Activated CD4-positive, alpha-beta T cell treated with anti-CD3 and anti-CD28 coated beads for 4 hours (primary cell): ENCODE data around the gene STAM.

Experiments
- DNase-seq, 2 donors: peaks; one replicate each; pipeline ENCODE4 v3.0.0-alpha.2; 2020

STAM gene

DNA sequence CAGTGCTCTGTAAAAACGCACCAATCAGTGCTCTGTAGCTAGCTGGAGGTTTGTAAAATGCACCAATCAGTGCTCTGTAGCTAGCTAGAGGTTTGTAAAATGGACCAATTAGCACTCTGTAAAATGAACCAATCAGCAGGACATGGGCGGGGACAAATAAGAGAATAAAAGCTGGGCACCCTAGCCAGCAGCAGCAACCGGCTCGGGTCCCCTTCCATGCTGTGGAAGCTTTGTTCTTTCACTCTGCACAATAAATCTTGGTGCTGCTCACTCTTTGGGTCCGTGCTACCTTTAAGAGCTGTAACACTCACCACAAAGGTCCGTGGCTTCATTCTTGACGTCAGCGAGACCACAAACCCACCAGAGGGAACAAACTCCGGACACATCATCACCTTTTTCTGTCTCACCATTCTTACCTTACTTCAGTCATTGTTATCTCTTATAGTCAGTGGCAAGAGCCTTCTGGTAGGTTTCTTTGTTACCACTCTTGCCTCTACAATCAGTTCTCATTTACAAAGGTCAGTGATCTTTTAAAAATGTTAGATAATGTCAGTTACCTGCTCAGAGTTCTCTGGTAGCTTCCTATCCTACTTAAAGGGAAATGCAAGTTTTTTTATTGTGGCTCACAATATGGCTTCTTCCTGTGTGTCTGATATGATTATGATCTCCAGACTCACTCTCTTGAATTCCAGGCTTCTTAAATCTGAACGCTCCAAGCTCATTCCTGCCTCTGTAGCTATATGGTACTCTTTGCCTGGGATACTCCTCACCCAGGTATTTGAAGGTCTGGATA lies 4.5 kb downstream of the STAM start:
- DNase-seq: peak; percentile 12 to 31

DNA sequence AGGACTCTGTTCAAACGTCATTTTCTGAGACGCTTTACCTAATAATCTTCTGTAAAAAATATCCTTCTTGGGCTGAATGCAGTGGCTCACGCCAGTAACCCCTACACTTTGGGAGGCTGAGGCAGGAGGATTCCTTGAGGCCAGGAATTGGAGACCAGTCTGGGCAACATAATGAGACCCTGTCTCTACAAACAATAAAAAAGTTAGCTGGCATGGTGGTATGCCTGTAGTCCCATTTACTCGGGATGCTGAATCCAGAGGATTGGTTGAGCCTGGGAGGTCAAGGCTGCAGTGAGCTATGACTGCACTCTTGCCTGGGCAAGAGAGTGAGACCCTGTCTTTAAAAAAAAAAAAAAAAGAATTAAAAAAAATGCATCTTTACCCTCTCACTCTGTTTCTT lies 5.1 kb downstream of the STAM start:
- no peak for DNase-seq

DNA sequence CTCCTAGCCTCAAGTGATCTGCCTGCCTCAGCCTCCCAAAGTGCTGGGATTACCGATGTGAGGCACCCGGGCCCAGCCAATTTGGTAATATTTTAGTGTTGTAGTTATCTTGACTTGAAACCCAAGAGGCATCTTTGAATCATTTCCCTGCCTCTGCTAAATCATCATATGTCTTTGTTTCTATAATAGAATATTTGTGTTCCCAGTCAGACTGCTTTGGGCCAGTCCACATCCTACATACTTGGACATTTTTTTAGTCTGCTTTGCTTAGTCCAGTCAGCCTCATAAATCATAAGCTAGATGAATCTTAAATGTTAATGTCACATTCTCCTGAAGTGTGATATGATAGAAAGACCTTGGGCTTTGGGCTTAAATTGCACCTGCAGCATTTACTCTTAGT lies 5.9 kb downstream of the STAM start:
- no peak for DNase-seq

DNA sequence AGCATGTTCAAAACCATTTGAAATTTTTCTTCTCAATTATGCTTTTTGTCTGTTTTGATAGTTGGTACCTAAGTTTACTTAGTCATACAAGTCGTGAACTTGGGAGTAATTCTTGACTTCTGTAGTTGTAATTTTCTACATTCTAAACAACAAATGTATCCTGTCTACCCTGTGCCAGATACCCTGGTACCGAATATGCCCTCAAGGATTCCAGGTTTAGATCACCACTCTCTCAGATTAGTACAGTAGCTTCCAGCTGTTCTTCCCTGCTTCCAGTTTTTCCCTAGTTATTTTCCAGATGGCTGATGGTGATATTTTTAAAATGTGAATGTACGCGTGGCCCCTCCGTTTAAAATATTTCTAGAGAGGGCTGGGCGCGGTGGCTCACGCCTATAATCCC lies 6.5 kb downstream of the STAM start:
- DNase-seq: no peak

DNA sequence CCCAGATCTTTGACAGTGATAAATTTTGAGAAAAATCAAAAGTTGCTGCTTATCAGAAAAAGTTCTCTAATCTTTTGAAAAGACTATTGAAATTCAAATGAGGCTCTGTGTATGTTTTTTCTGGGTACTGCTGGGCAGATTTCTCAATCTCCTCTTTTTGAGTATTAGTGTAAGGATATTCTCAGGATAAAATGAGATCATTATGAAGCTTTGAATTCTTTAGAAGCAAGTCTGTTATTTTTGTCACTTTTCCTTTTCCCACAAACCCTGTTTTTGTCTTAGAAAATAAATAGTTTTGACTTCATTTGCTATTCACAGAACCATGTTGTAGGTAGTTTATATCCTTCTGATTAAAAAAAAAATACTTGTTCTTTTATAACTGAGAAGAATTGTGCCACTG lies 7.9 kb downstream of the STAM start:
- no peak for DNase-seq

DNA sequence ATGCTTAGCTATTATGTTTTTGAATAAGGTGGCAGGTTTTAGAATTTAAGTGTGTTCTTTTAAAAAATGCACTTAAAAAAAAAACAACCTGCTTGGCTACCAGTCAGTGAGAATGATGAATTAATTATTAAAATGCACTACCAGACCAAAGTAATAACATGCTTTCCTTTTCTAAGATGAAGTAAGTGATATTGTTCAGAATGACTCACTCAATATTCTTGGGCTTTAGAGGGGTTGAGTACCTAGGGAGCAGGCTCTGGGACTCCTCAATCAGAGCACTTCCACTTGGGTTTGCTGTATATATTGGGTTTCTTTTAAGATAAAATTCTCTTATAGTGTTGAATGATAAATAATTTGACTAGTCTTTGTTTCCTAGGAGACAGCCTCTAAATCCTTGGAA lies 8.6 kb downstream of the STAM start:
- DNase-seq: no peak

DNA sequence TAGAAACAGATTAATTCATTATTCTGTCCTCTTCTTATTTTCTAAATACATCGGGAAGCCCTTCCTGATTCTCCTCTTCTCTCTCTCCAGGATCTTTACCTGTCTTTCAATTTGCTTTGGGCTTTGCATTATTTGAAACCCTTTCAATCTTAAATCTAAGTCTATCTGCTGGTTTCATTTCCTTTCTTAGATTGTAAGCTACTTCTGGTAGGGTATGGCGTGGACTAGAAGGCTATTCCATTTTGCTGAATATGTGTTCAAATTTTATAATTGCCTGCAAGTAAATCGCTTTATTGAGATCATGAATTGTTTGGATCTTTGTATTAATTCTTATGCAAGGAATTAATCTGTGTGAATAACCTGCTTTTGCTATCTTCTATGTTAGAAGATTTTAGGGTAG lies 11.1 kb downstream of the STAM start:
- no peak for DNase-seq

DNA sequence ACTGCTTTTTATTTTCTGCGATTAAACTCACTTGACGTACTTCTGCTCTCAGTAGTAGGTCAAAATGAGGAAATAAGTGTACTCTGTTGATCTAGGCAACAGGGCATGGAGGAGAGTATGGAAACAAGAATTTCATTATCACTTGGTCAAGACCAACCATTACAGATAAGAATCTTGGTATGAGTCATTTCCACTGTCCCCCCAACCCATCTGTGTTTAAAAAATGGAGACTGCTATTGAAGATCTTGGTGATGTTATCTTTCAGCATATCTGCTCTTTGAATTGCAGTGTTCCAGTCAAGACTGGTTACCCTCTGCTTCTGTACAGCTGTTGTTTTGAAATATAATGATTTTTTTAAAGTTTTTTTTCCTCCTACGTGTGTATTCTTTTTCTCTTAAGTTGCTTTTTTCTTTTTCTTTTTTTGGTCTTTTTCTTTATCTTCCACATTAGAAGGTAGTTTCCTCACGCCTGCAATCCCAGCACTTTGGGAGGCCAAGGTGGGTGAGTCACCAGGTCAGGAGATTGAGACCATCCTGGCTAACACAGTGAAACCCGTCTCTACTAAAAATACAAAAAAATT lies 11.7 kb downstream of the STAM start:
- no peak for DNase-seq

DNA sequence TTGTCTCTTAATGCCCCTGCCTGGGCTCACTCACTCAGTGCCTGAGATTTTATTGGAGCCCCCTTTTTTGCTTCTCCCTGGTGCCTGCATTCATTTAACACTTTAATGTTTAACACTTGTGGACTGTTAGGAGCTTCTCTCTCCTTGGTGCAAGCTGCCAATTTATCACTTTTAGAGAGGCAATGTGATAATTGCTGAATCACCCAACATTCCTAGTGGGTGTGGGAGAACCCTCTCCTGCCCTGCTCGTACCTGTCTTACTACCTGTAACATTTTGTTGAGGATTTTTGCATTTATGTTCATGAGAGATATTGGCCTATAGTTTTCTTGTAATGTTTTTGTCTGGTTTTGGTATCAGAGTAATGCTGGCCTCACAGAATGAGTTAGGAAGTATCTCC lies 13.2 kb downstream of the STAM start:
- no peak for DNase-seq

DNA sequence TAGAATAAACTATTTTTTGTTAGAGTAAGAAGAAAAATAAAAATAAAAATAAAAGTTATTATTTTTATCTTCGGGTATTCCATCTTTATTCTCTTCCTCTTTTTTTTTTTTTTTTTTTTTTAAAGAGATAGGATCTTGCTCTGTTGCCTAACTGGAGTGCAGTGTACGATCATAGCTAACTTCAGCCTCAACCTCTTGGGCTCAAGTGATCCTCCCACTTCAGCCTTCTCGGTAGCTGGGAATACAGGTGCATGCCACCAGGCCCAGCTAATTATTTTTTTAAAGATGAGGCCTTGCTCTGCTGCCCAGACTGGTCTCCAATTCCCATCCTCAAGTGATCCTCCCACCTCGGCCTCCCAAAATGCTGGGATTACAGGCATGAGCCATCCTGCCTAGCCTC lies 15.4 kb downstream of the STAM start:
- DNase-seq: no peak

DNA sequence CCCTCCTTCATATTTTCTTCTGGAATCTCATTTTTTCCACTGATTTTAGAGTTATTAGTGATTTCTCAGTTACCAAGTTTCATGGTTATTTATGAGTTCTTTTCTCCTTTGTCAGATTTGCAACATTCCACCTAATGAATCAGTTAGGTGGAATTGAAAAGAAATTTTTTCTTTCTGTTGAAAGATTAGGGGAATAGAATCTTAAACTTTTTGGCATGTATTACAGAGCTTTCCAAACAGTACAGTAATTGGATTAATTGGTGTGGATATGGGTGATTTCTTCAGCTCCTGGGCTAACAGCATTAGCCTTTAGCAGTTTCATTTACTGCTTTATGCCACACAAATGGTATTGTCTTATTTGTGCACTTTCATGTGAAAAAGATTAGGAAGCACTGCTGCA lies 17.0 kb downstream of the STAM start:
- DNase-seq: no peak

DNA sequence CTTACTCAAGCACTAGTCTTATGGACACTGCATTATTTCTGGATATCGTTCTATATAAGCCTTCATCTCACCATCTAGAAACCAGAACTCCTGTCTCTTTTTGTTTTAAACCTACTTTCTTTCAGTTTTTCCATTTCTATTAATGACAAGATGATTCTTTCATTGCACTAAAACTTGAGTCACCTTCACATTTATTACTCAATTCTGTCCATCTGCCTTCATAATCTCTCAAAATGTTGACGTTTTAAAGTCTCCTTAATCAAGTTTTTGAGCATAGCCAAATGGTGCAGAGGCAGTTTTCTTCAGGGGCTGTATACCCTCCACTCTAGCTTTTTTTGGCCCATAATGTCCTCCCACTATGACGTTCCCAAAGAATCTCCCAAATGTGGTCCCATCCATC lies 17.6 kb downstream of the STAM start:
- DNase-seq: no peak

DNA sequence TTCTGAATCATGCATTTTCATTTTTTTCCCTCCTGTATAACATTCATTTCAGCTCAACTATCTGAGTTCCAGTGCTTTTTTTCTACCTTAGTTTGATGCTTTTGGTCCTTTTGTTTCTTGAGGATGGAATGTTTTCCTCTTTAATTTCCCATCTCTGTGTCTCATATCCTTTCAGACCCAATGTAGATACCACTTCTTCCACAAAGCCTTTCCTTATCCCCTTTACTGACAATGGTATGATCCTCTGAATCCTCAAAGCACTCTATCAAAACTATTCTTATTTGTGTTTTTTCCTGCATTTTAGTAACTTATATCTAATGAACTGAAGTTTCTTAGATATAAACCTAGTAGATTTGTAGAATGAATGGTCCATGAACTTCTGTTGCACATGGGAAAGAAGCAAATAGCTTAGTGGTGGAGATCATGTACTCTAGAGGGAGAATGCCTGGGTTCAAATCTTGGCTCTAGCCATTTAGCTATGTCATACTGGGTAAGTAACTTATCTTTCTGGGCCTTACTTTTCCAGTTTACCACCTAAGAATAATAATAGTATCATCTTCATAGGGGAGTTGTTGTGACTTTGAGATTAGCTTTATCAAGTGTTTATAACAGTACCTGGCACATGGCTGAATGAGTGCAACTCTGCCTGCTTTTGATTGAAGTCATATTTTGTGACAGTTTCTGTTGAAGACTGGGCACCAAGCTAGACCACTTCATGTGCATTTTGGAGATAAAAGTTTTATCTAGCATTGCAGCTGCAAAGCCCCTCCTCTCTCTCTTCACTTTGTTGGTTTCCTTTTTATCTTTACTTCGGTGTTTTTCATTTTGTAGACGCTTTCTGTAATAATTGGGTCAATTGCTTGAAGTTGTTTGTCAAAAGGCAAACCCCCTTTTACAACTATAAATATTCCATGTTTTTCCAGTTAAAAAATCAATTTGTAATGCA lies 18.5 kb downstream of the STAM start:
- no peak for DNase-seq

DNA sequence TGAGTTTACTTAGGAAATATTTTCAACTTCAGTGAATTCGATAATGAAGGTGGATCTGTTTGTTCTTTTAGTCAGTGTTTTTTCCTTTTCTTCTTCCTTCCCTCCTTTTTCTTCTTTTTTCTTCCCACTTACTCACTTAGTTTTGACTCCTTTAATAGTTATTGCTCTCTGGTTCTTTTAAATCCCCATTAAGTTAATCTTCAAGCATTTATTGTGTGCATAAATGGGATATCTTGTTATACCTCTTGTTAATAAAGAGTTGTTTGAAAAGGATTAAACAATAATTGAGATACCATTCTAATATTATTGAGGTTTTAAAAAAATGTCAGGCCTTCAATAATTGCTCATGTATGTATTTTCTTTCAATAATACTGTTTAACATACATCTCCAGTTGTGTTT lies 19.5 kb downstream of the STAM start:
- no peak for DNase-seq

DNA sequence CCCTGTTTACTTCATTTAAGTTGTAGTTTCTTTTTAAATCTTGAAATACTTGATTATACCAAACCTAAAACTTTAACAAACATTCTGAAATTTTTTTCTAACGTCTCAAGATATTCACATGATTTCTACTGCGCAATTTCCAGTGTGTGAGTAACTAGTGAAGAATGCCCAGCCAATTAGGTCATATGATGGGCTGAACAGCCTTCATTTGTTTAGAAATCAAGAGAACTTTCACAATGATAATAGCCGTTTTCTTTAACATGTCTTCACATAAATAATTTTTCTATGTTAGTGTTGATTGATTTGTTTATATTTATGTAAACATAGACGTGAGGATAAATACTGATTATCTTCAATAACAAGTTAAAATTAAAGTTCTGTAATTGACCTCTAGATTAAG lies 21.8 kb downstream of the STAM start:
- no peak for DNase-seq

DNA sequence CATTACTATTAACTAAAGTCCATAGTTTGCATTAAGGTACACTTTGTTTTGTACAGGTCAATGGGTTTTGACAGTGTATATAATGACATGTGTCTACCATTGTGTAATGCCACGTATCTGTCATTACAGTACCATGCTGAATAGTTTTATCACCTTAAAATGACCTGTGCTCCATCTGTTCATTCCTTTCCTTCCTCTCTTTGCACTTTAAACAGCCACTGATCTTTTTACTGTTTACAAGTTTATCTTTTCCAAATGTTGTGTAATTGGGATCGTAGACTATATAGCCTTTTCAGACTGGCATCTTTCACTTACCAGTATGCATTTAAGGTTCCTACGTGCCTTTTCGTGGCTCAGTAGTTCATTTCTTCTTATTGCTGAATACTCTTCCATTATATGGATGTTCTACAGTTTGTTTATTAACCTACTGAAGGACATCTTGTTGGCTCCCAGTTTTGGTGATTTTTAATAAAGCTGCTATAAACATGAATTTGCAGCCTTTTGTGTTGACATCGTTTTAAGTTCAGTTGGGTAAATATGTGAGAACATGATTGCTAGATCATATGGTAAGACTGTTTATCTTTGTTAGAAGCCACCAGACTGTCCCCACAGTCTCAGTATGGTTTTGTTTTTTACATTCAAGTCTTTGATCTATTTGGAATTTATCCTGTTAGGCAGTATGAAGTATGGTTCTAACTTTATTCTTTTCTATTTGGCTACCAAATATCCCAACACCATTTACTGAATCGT lies 24.7 kb downstream of the STAM start:
- DNase-seq: no peak

DNA sequence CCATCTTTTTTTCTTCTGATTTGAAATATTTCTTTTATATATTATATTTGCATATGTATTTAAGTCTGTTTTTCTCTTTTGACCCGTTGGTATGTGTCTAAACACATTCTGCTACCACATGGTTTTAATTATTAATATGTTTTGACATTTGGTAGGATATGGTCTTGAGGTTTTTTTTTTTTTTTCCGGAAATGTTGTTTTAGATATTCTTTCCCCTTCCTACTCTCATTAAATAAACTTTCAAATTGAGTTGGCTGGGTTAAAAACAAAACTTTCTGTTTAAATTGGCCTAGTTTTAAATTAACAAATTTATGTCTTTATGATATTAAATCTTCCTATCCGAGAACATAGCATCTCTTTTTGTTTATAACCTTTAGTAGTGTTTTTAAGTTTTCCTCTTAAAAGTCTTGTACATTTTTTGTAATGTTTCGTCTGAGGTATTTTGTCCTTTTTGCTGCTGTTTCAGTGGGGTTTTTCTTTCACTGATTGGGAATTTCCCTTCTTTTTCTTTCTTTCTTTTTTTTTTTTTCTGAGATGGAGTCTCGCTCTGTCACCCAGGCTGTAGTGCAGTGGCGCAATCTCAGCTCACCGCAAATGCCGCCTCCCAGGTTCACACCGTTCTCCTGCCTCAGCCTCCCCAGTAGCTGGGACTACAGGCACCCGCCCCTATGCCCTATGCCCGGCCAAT lies 25.4 kb downstream of the STAM start:
- peak; percentile 29 to 39 for DNase-seq

DNA sequence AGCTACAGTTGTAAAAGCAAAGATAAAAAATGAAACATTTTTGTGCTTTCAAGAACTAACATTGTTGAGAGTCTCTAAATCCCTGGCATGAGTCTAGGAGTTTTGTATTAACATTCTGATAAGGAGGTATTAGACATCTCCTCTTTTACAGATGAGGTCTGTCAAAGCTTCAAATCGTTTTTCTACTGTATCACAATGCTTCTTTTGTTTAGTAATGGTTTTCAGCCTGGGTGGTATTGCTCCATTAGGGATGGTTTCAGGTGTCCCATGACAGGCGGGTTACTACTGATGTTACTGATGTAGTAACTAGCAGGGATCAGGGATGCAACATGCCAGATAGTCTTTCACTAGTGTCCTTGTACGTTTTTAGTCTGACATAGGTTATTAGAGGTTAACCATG lies 27.4 kb downstream of the STAM start:
- DNase-seq: no peak

DNA sequence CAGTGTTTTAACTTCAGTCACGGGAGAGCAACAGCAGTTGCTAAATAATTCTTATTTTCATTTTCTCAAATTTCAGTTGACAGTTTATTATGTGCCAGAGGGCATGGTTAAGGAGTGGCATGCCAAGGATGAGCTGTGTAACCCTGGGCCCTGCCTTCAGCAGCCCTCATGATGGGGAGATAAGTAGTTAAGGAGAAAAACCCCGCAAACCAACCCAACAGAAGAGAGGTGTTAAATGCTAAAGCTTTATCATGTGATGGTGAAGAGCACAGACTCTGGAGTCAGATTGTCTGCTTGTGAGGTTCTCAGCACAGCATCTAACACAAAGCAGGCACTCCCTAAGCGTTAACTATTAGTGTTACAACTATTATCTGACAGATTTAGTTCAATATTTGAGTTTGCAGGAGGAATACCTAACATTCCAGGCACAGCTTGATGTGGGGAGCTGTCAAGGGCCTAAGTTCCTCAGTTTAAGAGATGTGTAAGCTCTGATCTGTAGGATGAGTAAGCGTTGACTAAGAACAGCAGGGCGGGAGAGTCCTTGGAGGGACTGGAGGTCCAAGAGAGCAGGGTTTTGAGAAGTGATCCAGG lies 29.6 kb downstream of the STAM start:
- no peak for DNase-seq

DNA sequence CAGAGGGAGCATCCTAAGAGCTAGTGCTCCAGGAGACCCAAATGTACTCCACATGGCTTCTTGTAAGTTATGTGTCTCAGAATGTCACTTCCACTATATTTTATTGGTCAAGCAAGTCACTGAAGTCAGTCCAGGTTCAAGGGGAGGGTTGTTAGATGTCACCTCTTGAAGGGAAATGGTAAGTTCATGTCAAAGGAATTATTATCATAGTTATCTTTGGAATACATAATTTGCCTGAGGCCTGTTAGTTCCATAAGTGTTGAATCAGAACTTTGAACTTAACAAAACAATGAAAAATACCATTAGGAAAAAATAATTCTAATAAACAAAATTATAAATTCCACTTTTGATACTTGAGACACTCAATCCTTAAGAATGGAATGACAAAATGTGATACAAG lies 30.6 kb downstream of the STAM start:
- no peak for DNase-seq

DNA sequence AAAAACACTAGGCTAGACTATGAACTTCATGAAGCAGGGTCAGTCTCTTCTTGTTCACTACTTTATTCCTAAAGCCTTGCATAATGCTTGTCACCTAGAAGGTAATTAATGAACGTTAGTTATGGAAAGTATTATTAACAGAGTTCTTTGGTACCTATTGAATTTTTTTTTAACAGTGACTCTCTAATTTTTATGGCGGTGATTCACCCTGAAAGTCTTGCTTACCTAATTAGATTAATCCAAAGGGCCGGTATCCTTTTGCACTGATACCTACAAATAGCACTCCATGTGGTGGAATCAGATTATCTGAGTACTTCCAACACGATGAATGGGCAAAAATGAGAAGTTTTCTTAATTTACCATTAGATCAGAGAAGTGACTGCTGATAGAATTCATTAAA lies 31.7 kb downstream of the STAM start:
- no peak for DNase-seq

DNA sequence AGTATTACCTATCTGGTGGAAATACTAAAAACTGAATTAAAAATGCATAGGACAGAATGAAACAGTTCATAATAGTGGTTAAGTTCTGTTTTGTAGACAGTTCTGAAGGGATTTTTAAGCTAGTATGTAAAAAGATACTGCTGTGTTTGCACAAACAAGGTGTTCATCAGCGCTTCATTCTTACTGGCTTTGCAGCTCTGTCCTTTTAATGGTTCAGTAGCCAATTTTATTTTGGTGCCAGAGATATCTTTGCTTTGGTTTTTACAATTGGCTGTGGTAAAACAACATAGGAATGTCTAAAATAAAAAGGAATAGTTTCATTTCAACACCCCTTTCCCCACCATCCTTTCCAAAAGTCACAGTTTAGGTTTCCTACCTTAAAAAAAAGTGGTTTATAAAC lies 33.0 kb downstream of the STAM start:
- no peak for DNase-seq
